HG02884 (cell line): ENCODE measurements around the gene ZWILCH.
"Not testable (repeated sequence)": the region's sequence is repeated elsewhere in the genome, so short reads cannot be mapped to it uniquely, and the experiment has no call there.

Experiments
- ATAC-seq: cut with Tn5 transposase; IDR thresholded peaks from one replicate; pipeline ENCODE4 v1.9.1; 2021; ENCODE audit warnings: mild to moderate bottlenecking, moderate library complexity; ENCODE audit not compliant: unreplicated experiment

The ZWILCH gene

GRCh38 chr15:66486887-66487286, 18.2 kb upstream of the ZWILCH start:
- ATAC-seq: no peak

GRCh38 chr15:66488525-66488924, 16.6 kb upstream of the ZWILCH start:
- ATAC-seq: no peak

- ATAC-seq: no peak
These were observed 15.8 kb upstream of the ZWILCH start for GRCh38 chr15:66489179-66489791.

GRCh38 chr15:66491846-66492245, 13.3 kb upstream of the ZWILCH start:
- ATAC-seq: no peak

- ATAC-seq: no peak
These were observed 10.9 kb upstream of the ZWILCH start for GRCh38 chr15:66494262-66494661.

DNA sequence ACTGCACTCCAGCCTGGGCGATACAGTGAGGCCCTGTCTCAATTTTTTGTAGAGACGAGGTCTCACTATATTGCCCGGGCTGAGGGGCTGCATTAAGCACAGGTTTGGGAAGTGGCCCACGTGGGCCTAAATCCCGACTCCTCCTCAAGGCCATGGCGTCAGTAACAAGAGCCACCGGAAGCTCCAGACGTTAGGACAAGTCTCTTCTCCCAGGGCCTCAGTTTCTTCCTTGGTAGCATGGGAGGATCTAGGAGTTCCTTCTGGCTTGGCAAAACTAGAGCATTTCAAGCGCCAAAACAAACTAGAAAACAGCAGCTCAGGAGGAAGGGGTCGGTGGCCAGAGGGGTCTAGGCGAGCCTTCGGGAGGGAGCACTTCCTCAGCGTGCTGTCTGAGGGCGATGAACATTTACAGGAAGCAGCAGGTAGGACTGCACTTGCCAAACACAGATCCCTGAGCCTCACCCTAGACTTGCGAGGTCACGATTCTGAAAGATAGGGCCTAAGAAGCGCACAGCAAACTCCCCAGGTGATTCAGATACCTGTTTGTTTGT, 8.1 kb upstream of the ZWILCH start:
- ATAC-seq: peak; percentile 8

GRCh38 chr15:66497502-66498455, 7.3 kb upstream of the ZWILCH start, which contains the start of gene SNAPC5:
Gene SNAPC5, minus strand, starts transcription at chr15:66497762. Its CDS starts 31 bp downstream, at chr15:66497731.
- peak; percentile 79 for ATAC-seq

DNA sequence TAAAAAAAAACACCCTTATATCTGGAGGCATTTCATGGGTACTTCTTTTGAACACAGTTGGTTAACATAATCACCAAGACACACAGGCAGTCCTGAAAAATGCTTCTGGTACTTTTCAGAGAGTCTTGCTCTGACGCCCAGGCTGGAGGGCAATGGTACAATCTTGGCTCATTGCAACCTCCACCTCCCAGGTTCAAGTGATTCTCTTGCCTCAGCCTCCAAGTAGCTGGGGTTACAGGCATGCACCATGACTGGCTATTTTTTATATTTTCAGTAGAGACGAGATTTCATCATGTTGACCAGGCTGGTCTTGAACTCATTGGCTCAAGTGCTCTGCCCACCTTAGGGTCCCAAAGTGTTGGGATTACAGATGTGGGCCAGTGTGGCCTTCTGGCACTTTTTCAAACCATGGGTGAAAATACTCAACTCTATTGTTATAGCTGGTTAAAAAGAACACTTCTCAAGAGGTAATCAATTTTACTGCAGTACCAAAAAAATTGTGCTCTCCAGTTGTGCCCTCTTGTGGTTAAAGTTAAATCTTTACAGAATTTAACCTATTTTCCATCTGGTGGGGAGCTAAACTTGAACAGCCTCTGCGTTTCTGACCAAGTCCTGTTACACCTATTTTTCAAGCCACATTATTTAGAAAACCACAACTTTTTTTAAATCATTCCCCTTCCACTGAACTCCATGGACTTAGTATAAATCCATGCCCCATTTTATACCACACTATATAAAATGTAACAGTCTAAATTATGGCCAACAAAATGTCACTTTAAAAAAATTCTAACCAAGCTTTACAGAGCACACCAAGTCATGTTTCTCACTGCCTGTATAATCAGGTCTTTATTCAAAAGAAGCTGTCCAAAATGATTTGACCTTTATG, 6.4 kb upstream of the ZWILCH start:
- ATAC-seq: no peak

DNA sequence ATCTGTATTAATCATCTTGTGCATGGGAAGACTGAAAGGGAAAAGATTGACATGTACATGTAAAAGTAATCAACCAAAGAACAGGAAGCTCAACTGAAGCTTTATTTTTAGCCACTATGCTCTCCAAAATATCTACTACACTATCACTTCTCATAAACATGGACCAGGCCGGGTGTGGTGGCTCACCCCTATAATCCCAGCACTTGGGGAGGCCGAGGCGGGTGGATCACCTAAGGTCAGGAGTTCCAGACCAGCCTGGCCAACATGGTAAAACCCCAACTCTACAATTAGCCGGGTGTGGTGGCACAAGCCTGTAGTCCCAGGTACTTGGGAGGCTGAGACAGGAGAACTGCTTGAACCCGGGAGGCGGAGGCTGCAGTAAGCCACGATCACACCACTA, 4.8 kb upstream of the ZWILCH start:
- not testable (repeated sequence) for ATAC-seq

DNA sequence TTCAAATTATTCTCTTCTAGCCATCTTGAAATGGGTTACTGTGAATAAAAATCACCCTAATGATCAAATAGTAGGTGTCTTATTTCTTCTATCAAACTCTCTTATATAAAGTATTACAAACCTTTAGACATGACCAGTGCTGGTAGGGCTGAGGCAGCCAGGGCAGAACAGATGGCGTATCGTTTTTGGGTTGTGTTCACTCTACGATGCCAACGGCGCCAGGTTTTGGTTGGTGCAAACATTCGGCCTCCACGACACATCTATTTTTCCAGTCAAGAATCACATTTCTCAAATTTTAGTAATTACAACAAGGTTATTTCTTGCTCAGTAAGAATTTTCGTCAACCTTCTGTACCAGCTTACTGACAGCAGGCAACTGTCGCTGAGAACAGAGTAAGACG, 2.6 kb upstream of the ZWILCH start:
- no peak for ATAC-seq

GRCh38 chr15:66503041-66503648, 2.0 kb upstream of the ZWILCH start:
- ATAC-seq: not testable (repeated sequence)

DNA sequence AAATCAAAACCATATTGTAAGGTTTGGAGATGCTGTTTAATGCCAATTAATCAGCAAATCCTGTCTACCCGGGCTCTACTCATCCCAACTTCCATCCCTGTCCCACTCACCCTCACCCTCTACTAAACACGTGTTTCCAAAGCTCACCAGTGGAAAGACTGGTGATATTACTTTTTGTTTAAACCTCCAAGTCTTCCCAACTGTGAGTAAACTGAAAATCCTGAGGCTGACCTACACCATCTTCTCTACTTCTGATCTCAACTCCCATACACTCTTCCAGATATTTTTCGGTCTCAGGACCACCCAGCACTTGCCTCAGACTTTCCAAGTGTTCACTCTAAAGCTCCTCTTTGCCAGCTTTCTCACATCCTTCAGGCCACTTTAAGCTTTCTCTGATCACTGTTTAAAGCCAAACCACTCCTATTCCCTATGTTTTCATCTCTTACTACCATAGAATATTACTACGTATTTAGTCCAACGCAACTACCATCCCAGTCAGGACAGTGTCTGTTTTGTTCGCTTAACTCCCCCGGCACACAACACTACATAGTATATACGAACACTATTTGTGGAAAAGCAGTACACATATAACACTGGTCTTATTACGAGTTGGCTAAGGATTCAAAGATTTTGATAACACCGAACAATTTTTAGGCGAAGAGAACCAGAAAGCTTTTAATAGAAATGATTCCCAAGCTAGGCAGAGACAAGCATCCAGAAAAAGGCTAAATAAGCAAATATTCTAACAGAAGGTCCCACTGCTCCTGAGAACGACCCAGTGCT, 1.2 kb upstream of the ZWILCH start:
- no peak for ATAC-seq

DNA sequence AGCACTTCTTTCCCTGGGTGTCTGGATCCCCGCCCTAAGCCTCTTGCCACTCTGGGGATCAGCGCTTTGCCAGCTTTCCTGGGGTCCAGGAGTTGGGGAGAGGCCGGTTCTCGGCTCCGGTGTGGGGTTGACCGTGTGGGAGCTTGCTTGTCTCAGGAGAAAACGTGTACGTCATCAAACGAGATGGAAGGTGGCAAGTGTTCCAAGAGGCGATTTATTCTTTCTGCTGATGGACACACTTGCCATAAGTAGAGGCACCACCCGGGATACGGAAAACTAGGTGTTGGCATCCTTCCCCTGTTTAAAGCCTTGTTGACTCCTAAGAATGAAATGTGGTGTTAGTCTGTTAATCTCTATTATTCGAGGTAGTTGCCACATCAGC, 295 bp downstream of the ZWILCH start:
- ATAC-seq: peak; percentile 13

- no peak for ATAC-seq
These were observed 692 bp downstream of the ZWILCH start for GRCh38 chr15:66505818-66506217.

DNA sequence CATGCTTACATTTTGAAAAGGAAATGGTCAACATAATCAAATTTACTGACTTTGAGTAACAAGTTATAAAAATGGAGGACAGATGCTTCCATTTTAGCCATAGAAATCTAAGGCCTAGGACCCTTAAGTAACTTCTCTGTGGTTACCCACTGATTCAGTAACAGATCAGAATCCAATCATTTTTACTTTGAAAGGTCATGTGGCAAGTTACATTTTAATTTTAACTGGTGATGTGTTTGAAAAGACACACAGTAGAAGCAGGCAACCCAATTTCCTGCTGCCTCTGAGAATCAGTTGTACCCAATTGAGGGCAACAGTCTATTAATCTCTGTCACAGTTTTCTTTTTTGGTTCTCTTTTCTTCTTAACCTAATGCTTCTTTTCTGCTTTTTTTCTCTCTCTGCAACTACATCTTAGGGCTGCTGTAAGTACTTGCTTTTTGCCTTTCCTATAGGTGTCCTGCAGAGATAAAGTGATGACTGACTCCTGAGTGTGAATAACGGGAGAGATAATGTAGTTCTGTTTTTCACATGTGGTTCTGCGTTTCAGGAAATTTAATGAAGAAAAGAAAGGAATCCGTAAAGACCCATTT, 3.3 kb downstream of the ZWILCH start:
- no peak for ATAC-seq

GRCh38 chr15:66514586-66514985, 9.5 kb downstream of the ZWILCH start:
- ATAC-seq: no peak

DNA sequence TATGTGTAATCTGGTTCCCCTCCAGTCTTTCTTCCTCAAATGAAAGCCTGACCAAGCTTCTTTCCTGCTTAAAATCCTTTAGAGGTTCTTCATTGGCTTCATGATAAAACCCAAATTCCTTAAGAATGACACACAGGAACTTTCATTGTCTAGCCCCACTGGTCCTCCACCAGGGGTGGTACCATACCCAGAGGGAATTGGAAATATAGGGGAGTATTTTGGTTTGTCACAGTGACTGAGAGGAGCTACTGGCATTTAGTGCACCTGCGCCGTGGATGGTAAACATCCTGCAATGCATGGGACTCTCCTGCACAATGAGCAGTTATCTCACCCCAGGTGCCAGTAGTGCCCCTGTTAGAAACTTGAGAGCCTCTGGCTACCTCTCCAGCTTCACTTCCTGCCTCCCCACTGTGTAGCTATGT, 10.8 kb downstream of the ZWILCH start:
- no peak for ATAC-seq

DNA sequence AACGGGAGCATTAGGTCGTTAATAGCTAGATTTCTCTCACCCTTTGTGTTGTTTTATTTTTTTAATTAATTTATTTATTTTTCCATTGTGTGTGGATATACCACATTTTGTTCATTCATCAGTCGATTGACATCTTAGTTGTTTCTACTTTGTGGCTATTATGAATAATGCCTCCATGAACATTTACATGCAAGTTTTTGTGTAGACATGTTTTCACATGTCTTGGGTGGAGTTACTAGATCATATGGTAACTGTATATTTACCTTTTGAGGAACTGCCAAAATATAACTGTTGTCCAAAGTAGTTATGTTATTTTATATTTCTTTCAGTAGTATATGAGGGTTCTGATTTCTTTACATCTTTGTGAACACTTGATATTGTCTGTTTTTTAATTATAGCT, 18.8 kb downstream of the ZWILCH start:
- ATAC-seq: no peak

DNA sequence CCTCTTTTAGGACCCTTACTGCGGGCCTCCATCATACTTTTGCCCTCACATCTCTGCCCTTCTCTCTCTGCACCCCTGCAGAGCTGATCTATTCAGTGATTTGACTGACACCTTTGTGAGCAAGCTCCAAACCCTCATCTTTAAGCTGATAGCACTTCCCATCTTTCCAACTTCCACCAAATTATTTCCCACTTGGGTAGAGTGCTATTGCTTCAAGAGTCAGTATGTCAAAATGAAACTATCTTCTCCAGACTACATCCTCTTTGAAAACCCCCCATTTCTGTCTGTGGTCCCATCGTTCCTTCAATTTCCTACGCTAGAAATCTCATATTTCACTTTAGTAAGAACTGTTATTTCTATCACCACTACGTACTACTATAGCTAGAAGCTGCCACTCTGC, 19.7 kb downstream of the ZWILCH start:
- ATAC-seq: no peak
